GM12878 (cell line): Measurements from ENCODE around the gene PRMT5. TPM values are rescaled to one million over a fixed set of nuclear protein-coding genes. Genes with fewer than 3 reads are reported as not detected.

Experiments
- CEBPB ChIP-seq, 2 experiments: fragments of 150-350 bp in 1 of 2; IDR thresholded peaks; 2 replicates each; pipeline ENCODE4 v1.6.1; 2012 to 2014; ENCODE audit warnings: low read depth in 2 of 2, low read length in 2 of 2, borderline replicate concordance in 1 of 2, inconsistent platforms in 1 of 2
- CREM ChIP-seq: IDR thresholded peaks from 2 replicates; pipeline ENCODE4 v1.6.1; 2014; ENCODE audit warnings: antibody characterized with exemption, low read depth
- KDM1A ChIP-seq: fragments of 200-600 bp; sonication (generic); IDR thresholded peaks from 2 replicates; pipeline ENCODE4 v1.6.1; 2016; ENCODE audit warnings: borderline replicate concordance
- NR2F1 ChIP-seq: fragments of 450-650 bp; conservative IDR thresholded peaks from 2 replicates; pipeline ENCODE4 v1.6.1; 2017; ENCODE audit warnings: mild to moderate bottlenecking
- RBBP5 ChIP-seq: fragments of 200-600 bp; sonication (generic); conservative IDR thresholded peaks from 2 replicates; pipeline ENCODE4 v1.6.1; 2016
- STAT3 ChIP-seq: IDR thresholded peaks from 2 replicates; pipeline ENCODE4 v1.6.1; 2011; ENCODE audit warnings: low read depth, low read length, improper control_type of control experiment
- WRNIP1 ChIP-seq: IDR thresholded peaks from 2 replicates; pipeline ENCODE4 v1.6.1; 2011; ENCODE audit warnings: low read depth, low read length, improper control_type of control experiment, borderline replicate concordance
- ZNF207 ChIP-seq: fragments of 450-650 bp; IDR thresholded peaks from 2 replicates; pipeline ENCODE4 v1.6.1; 2014; ENCODE audit warnings: antibody characterized with exemption, mild to moderate bottlenecking, borderline replicate concordance
- ZNF274 ChIP-seq: IDR thresholded peaks from one replicate; pipeline ENCODE4 v1.8.0; 2011; ENCODE audit not compliant: insufficient read length, insufficient read depth
- polyA plus RNA-seq, 11 experiments: library from polyadenylated mRNA; depleted of rRNA in 4 of 11; unstranded in 6 of 11; stranded (reverse) in 5 of 11; fragments of >200 nt; fragmentation: Nextera tagmentation in 4 of 11; fragmentation: Illumina TruSeq in 1 of 11; extraction: Ambion mirVana in 4 of 11; extraction: Trizol in 1 of 11; gene quantifications; 1 replicate in 1 of 11; 2 replicates in 10 of 11; pipeline versions ENCODE4 v1.2.1 to v1.2.3, GENCODE V29; 2011 to 2016; ENCODE audit warnings: inconsistent platforms in 2 of 11, missing spikeins in 2 of 11, low read depth in 1 of 11
- total RNA-seq, 4 experiments: library from RNA; depleted of rRNA in 3 of 4; stranded (reverse); fragments of >200 nt in 3 of 4; fragmentation: Illumina TruSeq in 1 of 4; extraction: Trizol in 1 of 4; gene quantifications; 2 replicates each; pipeline versions ENCODE4 v1.2.1 to v1.2.3, GENCODE V29; 2013 to 2021
- TF ChIP-seq, protein P1 (sequence below): fragments of 450-650 bp; conservative IDR thresholded peaks from 2 replicates; pipeline ENCODE4 v1.6.1; 2017; ENCODE audit warnings: mild to moderate bottlenecking, moderate library complexity
- TF ChIP-seq, protein P2 (sequence below): fragments of 450-650 bp; IDR thresholded peaks from 2 replicates; pipeline ENCODE4 v1.6.1; 2017; ENCODE audit warnings: mild to moderate bottlenecking, moderate library complexity
- TF ChIP-seq, protein P3 (sequence below): IDR thresholded peaks from 2 replicates; pipeline ENCODE4 v1.6.1; 2012; ENCODE audit warnings: mild to moderate bottlenecking, low read depth, low read length
- TF ChIP-seq, protein P4 (sequence below): IDR thresholded peaks from 2 replicates; pipeline ENCODE4 v1.6.1; 2011; ENCODE audit warnings: borderline replicate concordance, low read depth, mild to moderate bottlenecking, moderate library complexity, low read length; ENCODE audit not compliant: insufficient read depth, poor library complexity, severe bottlenecking
- TF ChIP-seq, protein P5 (sequence below): fragments of 450-650 bp; IDR thresholded peaks from 2 replicates; pipeline ENCODE4 v1.6.1; 2018; ENCODE audit warnings: borderline replicate concordance, mild to moderate bottlenecking; ENCODE audit not compliant: partially characterized antibody

PRMT5 gene
- total and polyA plus RNA-seq, 10 of the 15 experiments (the other 5 are each of a cell fraction or from before 2014, with no cell fraction given), result 54.3 to 221 (median 111) TPM

DNA sequence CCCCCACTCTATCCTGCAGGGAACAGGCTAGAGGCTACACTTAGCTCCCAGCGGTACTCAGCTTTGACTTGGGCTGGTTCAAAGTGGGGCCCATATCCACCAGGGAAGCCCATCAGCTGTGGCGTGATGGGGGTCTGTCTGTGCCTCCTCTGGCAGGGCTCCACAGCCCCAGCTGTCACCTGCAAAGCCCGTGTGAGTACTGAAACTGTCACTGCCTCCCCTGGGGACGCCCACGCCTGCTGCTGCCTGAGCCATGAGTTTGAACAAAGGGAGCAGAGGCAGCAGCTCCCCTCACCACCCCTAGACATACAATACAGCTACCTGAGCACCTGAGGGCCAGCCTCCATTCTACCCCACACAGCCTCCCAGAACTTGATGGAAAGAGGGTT lies 41.2 kb downstream of the PRMT5 start (continued):
- TF ChIP-seq, protein P1, sequence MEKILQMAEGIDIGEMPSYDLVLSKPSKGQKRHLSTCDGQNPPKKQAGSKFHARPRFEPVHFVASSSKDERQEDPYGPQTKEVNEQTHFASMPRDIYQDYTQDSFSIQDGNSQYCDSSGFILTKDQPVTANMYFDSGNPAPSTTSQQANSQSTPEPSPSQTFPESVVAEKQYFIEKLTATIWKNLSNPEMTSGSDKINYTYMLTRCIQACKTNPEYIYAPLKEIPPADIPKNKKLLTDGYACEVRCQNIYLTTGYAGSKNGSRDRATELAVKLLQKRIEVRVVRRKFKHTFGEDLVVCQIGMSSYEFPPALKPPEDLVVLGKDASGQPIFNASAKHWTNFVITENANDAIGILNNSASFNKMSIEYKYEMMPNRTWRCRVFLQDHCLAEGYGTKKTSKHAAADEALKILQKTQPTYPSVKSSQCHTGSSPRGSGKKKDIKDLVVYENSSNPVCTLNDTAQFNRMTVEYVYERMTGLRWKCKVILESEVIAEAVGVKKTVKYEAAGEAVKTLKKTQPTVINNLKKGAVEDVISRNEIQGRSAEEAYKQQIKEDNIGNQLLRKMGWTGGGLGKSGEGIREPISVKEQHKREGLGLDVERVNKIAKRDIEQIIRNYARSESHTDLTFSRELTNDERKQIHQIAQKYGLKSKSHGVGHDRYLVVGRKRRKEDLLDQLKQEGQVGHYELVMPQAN, result peak; percentile 68
- TF ChIP-seq ZNF274 (no peak), ZNF207 (no peak), CEBPB (IDR thresholded peaks at IDR 0.05; ENCODE audit: borderline replicate concordance in 1 of 2, low read depth in 2 of 2, low read length in 2 of 2) (no peak), CREM (peak; percentile 50), STAT3 (no peak), KDM1A (no peak), WRNIP1 (no peak), NR2F1 (no peak; the same call in 1 of the 2 replicates), RBBP5 (no peak)
- TF ChIP-seq, protein P2, sequence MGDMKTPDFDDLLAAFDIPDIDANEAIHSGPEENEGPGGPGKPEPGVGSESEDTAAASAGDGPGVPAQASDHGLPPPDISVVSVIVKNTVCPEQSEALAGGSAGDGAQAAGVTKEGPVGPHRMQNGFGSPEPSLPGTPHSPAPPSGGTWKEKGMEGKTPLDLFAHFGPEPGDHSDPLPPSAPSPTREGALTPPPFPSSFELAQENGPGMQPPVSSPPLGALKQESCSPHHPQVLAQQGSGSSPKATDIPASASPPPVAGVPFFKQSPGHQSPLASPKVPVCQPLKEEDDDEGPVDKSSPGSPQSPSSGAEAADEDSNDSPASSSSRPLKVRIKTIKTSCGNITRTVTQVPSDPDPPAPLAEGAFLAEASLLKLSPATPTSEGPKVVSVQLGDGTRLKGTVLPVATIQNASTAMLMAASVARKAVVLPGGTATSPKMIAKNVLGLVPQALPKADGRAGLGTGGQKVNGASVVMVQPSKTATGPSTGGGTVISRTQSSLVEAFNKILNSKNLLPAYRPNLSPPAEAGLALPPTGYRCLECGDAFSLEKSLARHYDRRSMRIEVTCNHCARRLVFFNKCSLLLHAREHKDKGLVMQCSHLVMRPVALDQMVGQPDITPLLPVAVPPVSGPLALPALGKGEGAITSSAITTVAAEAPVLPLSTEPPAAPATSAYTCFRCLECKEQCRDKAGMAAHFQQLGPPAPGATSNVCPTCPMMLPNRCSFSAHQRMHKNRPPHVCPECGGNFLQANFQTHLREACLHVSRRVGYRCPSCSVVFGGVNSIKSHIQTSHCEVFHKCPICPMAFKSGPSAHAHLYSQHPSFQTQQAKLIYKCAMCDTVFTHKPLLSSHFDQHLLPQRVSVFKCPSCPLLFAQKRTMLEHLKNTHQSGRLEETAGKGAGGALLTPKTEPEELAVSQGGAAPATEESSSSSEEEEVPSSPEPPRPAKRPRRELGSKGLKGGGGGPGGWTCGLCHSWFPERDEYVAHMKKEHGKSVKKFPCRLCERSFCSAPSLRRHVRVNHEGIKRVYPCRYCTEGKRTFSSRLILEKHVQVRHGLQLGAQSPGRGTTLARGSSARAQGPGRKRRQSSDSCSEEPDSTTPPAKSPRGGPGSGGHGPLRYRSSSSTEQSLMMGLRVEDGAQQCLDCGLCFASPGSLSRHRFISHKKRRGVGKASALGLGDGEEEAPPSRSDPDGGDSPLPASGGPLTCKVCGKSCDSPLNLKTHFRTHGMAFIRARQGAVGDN, result peak; percentile 57; the same call in 1 of the 2 replicates
- TF ChIP-seq, protein P3, sequence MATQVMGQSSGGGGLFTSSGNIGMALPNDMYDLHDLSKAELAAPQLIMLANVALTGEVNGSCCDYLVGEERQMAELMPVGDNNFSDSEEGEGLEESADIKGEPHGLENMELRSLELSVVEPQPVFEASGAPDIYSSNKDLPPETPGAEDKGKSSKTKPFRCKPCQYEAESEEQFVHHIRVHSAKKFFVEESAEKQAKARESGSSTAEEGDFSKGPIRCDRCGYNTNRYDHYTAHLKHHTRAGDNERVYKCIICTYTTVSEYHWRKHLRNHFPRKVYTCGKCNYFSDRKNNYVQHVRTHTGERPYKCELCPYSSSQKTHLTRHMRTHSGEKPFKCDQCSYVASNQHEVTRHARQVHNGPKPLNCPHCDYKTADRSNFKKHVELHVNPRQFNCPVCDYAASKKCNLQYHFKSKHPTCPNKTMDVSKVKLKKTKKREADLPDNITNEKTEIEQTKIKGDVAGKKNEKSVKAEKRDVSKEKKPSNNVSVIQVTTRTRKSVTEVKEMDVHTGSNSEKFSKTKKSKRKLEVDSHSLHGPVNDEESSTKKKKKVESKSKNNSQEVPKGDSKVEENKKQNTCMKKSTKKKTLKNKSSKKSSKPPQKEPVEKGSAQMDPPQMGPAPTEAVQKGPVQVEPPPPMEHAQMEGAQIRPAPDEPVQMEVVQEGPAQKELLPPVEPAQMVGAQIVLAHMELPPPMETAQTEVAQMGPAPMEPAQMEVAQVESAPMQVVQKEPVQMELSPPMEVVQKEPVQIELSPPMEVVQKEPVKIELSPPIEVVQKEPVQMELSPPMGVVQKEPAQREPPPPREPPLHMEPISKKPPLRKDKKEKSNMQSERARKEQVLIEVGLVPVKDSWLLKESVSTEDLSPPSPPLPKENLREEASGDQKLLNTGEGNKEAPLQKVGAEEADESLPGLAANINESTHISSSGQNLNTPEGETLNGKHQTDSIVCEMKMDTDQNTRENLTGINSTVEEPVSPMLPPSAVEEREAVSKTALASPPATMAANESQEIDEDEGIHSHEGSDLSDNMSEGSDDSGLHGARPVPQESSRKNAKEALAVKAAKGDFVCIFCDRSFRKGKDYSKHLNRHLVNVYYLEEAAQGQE, result no peak
- TF ChIP-seq, protein P4, sequence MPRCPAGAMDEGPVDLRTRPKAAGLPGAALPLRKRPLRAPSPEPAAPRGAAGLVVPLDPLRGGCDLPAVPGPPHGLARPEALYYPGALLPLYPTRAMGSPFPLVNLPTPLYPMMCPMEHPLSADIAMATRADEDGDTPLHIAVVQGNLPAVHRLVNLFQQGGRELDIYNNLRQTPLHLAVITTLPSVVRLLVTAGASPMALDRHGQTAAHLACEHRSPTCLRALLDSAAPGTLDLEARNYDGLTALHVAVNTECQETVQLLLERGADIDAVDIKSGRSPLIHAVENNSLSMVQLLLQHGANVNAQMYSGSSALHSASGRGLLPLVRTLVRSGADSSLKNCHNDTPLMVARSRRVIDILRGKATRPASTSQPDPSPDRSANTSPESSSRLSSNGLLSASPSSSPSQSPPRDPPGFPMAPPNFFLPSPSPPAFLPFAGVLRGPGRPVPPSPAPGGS, result no peak
- TF ChIP-seq, protein P5, sequence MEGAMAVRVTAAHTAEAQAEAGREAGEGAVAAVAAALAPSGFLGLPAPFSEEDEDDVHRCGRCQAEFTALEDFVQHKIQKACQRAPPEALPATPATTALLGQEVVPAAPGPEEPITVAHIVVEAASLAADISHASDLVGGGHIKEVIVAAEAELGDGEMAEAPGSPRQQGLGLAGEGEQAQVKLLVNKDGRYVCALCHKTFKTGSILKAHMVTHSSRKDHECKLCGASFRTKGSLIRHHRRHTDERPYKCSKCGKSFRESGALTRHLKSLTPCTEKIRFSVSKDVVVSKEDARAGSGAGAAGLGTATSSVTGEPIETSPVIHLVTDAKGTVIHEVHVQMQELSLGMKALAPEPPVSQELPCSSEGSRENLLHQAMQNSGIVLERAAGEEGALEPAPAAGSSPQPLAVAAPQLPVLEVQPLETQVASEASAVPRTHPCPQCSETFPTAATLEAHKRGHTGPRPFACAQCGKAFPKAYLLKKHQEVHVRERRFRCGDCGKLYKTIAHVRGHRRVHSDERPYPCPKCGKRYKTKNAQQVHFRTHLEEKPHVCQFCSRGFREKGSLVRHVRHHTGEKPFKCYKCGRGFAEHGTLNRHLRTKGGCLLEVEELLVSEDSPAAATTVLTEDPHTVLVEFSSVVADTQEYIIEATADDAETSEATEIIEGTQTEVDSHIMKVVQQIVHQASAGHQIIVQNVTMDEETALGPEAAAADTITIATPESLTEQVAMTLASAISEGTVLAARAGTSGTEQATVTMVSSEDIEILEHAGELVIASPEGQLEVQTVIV, result no peak
